Fibroblast of skin of left quadriceps (primary cell): ENCODE results near the gene CCDC170.

ENCODE experiments used
- DNase-seq, 2 experiments: peaks; one replicate each; pipeline ENCODE4 v3.0.0-alpha.2; 2013; ENCODE audit warnings: low read depth in 2 of 2

CCDC170 gene

GRCh38 chr6:151616600-151616999 lies 122.8 kb downstream of the CCDC170 start:
- DNase-seq: no peak

GRCh38 chr6:151617539-151617938 lies 123.7 kb downstream of the CCDC170 start:
- no peak for DNase-seq

- DNase-seq: no peak
These were observed 124.9 kb downstream of the CCDC170 start for GRCh38 chr6:151618717-151619116.

GRCh38 chr6:151620179-151620578 lies 126.4 kb downstream of the CCDC170 start:
- no peak for DNase-seq

GRCh38 chr6:151624071-151624470 lies 130.3 kb downstream of the CCDC170 start:
- no peak for DNase-seq

GRCh38 chr6:151624481-151624880 lies 130.7 kb downstream of the CCDC170 start:
- no peak for DNase-seq

GRCh38 chr6:151624900-151625536 lies 131.2 kb downstream of the CCDC170 start:
- no peak for DNase-seq

GRCh38 chr6:151627689-151628444 lies 134.1 kb downstream of the CCDC170 start:
- DNase-seq: no peak

- DNase-seq: no peak
These were observed 136.0 kb downstream of the CCDC170 start for GRCh38 chr6:151629791-151630190.

GRCh38 chr6:151630387-151630786 lies 136.6 kb downstream of the CCDC170 start:
- DNase-seq: no peak

GRCh38 chr6:151630991-151631655 lies 137.3 kb downstream of the CCDC170 start:
- no peak for DNase-seq

- DNase-seq: no peak
These were observed 138.7 kb downstream of the CCDC170 start for GRCh38 chr6:151632415-151632987.

- DNase-seq: no peak
These were observed 139.9 kb downstream of the CCDC170 start for GRCh38 chr6:151633526-151634335.

GRCh38 chr6:151634336-151634720 lies 140.5 kb downstream of the CCDC170 start:
- DNase-seq: no peak

- no peak for DNase-seq
These were observed 141.9 kb downstream of the CCDC170 start for GRCh38 chr6:151635741-151636140.

GRCh38 chr6:151637814-151638213 lies 144.0 kb downstream of the CCDC170 start:
- DNase-seq: no peak

- no peak for DNase-seq
These were observed 145.9 kb downstream of the CCDC170 start for GRCh38 chr6:151639750-151640149.

- no peak for DNase-seq
These were observed 147.2 kb downstream of the CCDC170 start for GRCh38 chr6:151641028-151641427.

GRCh38 chr6:151647976-151648639 lies 154.3 kb downstream of the CCDC170 start:
- no peak for DNase-seq

GRCh38 chr6:151649835-151650234 lies 156.0 kb downstream of the CCDC170 start:
- no peak for DNase-seq

- no peak for DNase-seq
These were observed 157.8 kb downstream of the CCDC170 start for GRCh38 chr6:151651639-151652038.
